T-cell (primary cell): Measurements from ENCODE around the gene AKAP5. TPM values are rescaled to one million over a fixed set of nuclear protein-coding genes. Genes with fewer than 3 reads are reported as not detected.

ENCODE experiments used
- ATAC-seq, 4 experiments: fragments of 200-7000 bp in 3 of 4; fragments of 150-1000 bp in 1 of 4; cut with Tn5 transposase; replicated peaks in 1 of 4; 1 replicate in 3 of 4; 2 replicates in 1 of 4; pipeline ENCODE4 v1.10.0; 2021; ENCODE audit warnings: moderate library complexity in 3 of 4, mild to moderate bottlenecking in 2 of 4, moderate number of reproducible peaks in 1 of 4
- CTCF ChIA-PET, 2 donors: fragments of 300-600 bp; sonication (Branson Sonifier 250); formaldehyde crosslinking; loops; one replicate each; lab custom pipeline; 2022; ENCODE audit warnings: antibody characterized with exemption in 2 of 2; lab: Charles Lee
- POLR2A ChIA-PET, 2 donors: fragments of 300-600 bp; sonication (Branson Sonifier 250); formaldehyde crosslinking; loops; one replicate each; lab custom pipeline; 2022; ENCODE audit warnings: antibody characterized with exemption in 2 of 2; lab: Charles Lee
- DNase-seq, 35 experiments: peaks; one replicate each; pipeline versions ENCODE4 v3.0.0 to v3.0.0-alpha.2; 2013 to 2023
- H3K27ac ChIP-seq: one replicate; pipeline ENCODE4 v1.5.1; 2013; ENCODE audit warnings: low read length
- H3K27me3 ChIP-seq, 2 experiments: replicated peaks in 1 of 2; 1 replicate in 1 of 2; 2 replicates in 1 of 2; pipeline versions ENCODE4 v1.6.1 to v1.7.0; 2013; ENCODE audit warnings: low read length in 1 of 2, mixed read lengths in 1 of 2; ENCODE audit not compliant: control insufficient read depth in 2 of 2, insufficient read depth in 2 of 2; ENCODE audit errors: extremely low read depth in 1 of 2
- H3K36me3 ChIP-seq, 2 donors: 1 replicate in 1 of 2; 2 replicates in 1 of 2; pipeline versions ENCODE4 v1.6.1 to v1.7.0; 2013; ENCODE audit warnings: low read length in 1 of 2; ENCODE audit not compliant: control insufficient read depth in 2 of 2, insufficient read depth in 1 of 2; ENCODE audit errors: extremely low read depth in 1 of 2
- H3K4me1 ChIP-seq, 2 experiments: 1 replicate in 1 of 2; 2 replicates in 1 of 2; pipeline versions ENCODE4 v1.6.1 to v1.7.0; 2013; ENCODE audit warnings: low read length in 2 of 2, mixed read lengths in 1 of 2; ENCODE audit not compliant: insufficient read depth in 2 of 2, control insufficient read depth in 1 of 2; ENCODE audit errors: extremely low read depth in 1 of 2
- H3K4me3 ChIP-seq, 2 donors: 1 replicate in 1 of 2; 2 replicates in 1 of 2; pipeline versions ENCODE4 v1.5.1 to v1.7.0; 2013; ENCODE audit warnings: mild to moderate bottlenecking in 2 of 2, low read length in 1 of 2, moderate library complexity in 1 of 2; ENCODE audit not compliant: control insufficient read depth in 1 of 2; ENCODE audit errors: extremely low read depth in 1 of 2
- H3K9me3 ChIP-seq: 2 replicates; pipeline ENCODE4 v1.7.0; 2013
- H3K27ac Mint-ChIP-seq, 2 donors: one replicate each; pipeline ENCODE4 v1.8.0; 2020 to 2021; ENCODE audit warnings: mild to moderate bottlenecking in 2 of 2, mixed read lengths in 2 of 2
- H3K27me3 Mint-ChIP-seq, 2 donors: one replicate each; pipeline ENCODE4 v1.8.0; 2021 to 2022; ENCODE audit warnings: mixed read lengths in 2 of 2
- H3K36me3 Mint-ChIP-seq: one replicate; pipeline ENCODE4 v1.8.0; 2021; ENCODE audit warnings: mixed read lengths
- H3K4me1 Mint-ChIP-seq, 3 donors: one replicate each; pipeline ENCODE4 v1.8.0; 2020 to 2022; ENCODE audit warnings: mixed read lengths in 3 of 3, mild to moderate bottlenecking in 1 of 3
- H3K4me3 Mint-ChIP-seq, 3 donors: one replicate each; pipeline ENCODE4 v1.8.0; 2020 to 2022; ENCODE audit warnings: mild to moderate bottlenecking in 3 of 3, mixed read lengths in 3 of 3, moderate library complexity in 3 of 3
- H3K9me3 Mint-ChIP-seq, 3 donors: one replicate each; pipeline ENCODE4 v1.8.0; 2020 to 2022; ENCODE audit warnings: mixed read lengths in 3 of 3
- WGBS: methylation state at CpG from one replicate; pipeline ENCODE4 v1.1.5; 2013; ENCODE audit warnings: missing lambda C conversion rate; ENCODE audit not compliant: insufficient coverage; 5-methylcytosine and 5-hydroxymethylcytosine counted together
- total RNA-seq, 35 experiments: library from RNA in 6 of 35; stranded (reverse) in 6 of 35; fragments of 120-200 nt in 1 of 35; gene quantifications; one replicate each; pipeline versions ENCODE4 v1.2.1 to v1.2.4 and lab custom pipeline; 2013 to 2026

The AKAP5 gene
- total RNA-seq, 5 donors from 2014 or later (not counting 1 experiment from before 2014, with no cell fraction given) = 0.26 to 2.0 (median 0.55) TPM

DNA sequence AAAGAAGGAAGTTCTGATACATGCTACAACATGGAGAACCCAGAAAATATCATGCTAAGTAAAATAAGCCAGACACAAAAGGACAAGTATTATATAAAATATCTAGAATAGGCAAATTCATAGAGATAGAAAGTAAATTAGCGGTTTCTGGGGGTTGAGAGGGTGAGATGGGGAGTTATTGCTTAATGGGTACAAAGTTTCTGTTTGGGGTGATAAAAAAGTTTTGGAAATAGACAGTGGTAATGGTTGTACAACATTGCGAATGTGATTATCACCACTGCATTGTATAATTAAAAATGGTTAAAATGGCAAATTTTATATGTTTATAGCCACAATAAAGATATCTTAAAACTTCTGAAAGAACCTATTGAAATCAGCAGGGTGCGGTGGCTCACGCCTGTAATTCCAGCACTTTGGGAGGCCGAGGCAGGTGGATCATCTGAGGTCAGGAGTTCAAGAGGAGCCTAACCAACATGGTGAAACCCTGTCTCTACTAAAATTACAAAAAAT, 23.3 kb downstream of the AKAP5 start:
- Histone ChIP-seq H3K27me3 (no peaks in the 10 kb centered on the region), H3K4me1 (peaks cover 11% of the 10 kb centered on the region in 2 experiments), H3K4me3 (no peak overlapping the region), H3K9me3 (no peaks in the 10 kb centered on the region), H3K27ac (no peak overlapping the region), H3K36me3 (peaks cover 9 to 59% of the 10 kb centered on the region in 2 donors)
- Mint-ChIP-seq H3K4me1 (peaks cover 38 to 52% (median 46%) of the 10 kb centered on the region in 3 donors), H3K4me3 (no peak overlapping the region), H3K36me3 (peaks cover 42% of the 10 kb centered on the region), H3K27me3 (no peaks in the 10 kb centered on the region), H3K27ac (peak overlapping the region in 1 of 2 donors; percentile 69), H3K9me3 (no peaks in the 10 kb centered on the region)
- POLR2A ChIA-PET = interaction anchor here in 1 of 2 donors (0.6 to 1.1 kb wide), 3 partner anchors 9 to 1306 kb away, joined by 3 to 6 read pairs (median 4); no protein-coding TSS in a partner anchor
- CTCF ChIA-PET = interaction anchor here (0.6 to 1.2 kb wide), 3 partner anchors 13 to 55 kb away, joined by 3 to 8 read pairs (median 5); no protein-coding TSS in a partner anchor
- ATAC-seq = no peak
- no peak for DNase-seq
- no CpG with 5 or more reads among the region's 5 CpGs for WGBS

DNA sequence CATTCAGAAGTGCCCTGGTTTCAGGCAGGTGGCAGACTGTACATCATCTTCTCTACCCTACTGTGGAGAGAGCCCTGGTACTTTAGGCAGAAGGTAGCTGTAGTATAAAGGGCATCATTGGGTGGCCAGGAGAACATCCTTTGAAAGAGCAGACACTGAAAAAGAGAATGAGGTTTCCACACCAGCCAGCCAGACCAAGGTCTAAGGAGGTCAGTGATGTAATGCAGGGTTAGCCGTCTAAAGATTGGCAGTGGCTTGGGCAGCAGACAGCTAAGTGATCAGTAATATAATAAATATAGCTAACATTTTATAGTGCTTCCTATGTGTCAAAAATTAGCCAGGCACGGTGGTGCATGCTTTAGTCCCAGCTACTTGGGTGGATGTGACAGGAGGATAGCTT, 26.3 kb downstream of the AKAP5 start:
- peaks cover 11 to 54% of the 10 kb centered on the region in 2 donors for H3K36me3 ChIP-seq
- no peak overlapping the region for H3K4me3 ChIP-seq
- Mint-ChIP-seq H3K27me3 (no peaks in the 10 kb centered on the region), H3K36me3 (peaks cover 50% of the 10 kb centered on the region), H3K9me3 (no peaks in the 10 kb centered on the region), H3K4me1 (peaks cover 64 to 68% (median 66%) of the 10 kb centered on the region in 3 donors), H3K27ac (peak overlapping the region in 1 of 2 donors; percentile 30), H3K4me3 (no peak overlapping the region)
- ATAC-seq = no peak
- peaks cover 20% of the 10 kb centered on the region in 2 experiments for H3K4me1 ChIP-seq
- H3K9me3 ChIP-seq = no peaks in the 10 kb centered on the region
- H3K27ac ChIP-seq = peak overlapping the region; percentile 3
- CTCF ChIA-PET = interaction anchor here (0.6 to 2.2 kb wide), 4 partner anchors 10 to 23 kb away, joined by 3 to 6 read pairs (median 6); no protein-coding TSS in a partner anchor
- no peaks in the 10 kb centered on the region for H3K27me3 ChIP-seq
- POLR2A ChIA-PET = no interaction called here
- DNase-seq = no peak
- WGBS = no CpG with 5 or more reads among the region's 2 CpGs

DNA sequence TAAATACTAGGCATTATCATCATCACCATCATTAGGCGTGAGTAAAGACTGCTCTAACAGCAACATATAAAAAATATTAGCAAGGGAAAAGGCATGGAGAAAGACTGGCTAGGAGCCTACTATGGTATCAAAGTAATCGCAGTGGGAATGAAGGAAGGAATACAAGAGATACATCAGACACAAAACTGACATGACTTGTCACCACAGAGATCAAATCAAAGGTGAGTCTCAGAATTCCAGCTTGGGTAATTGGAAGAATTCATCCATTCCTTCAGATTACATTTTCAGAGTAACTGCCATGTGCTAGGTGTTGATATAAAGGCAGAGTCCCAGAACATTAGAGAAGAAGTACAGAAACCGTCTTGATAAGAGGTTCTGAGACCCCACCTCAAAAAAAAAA, 28.2 kb downstream of the AKAP5 start:
- ChIA-PET CTCF (interaction anchor here in 1 of 2 donors (0.6 to 2.0 kb wide), 5 partner anchors 8 to 736 kb away, joined by 3 to 8 read pairs (median 4); no protein-coding TSS in a partner anchor), POLR2A (interaction anchor here (0.5 to 1.3 kb wide), 5 partner anchors 14 to 1030 kb away, joined by 3 to 4 read pairs (median 4); no protein-coding TSS in a partner anchor)
- Mint-ChIP-seq H3K27me3 (no peaks in the 10 kb centered on the region), H3K4me1 (peaks cover 72 to 73% (median 73%) of the 10 kb centered on the region in 3 donors), H3K4me3 (peak overlapping the region in 1 of 3 donors; percentile 1), H3K9me3 (no peaks in the 10 kb centered on the region), H3K36me3 (peaks cover 43% of the 10 kb centered on the region), H3K27ac (peak overlapping the region; percentile 46 to 55)
- no peak overlapping the region for H3K27ac ChIP-seq
- peaks cover 25 to 32% of the 10 kb centered on the region in 2 experiments for H3K4me1 ChIP-seq
- H3K36me3 ChIP-seq = peaks cover 3 to 43% of the 10 kb centered on the region in 2 donors
- DNase-seq = no peak
- H3K4me3 ChIP-seq = no peak overlapping the region
- no peaks in the 10 kb centered on the region for H3K9me3 ChIP-seq
- no peaks in the 10 kb centered on the region for H3K27me3 ChIP-seq
- no peak for ATAC-seq
- WGBS = no CpG with 5 or more reads among the region's 3 CpGs

DNA sequence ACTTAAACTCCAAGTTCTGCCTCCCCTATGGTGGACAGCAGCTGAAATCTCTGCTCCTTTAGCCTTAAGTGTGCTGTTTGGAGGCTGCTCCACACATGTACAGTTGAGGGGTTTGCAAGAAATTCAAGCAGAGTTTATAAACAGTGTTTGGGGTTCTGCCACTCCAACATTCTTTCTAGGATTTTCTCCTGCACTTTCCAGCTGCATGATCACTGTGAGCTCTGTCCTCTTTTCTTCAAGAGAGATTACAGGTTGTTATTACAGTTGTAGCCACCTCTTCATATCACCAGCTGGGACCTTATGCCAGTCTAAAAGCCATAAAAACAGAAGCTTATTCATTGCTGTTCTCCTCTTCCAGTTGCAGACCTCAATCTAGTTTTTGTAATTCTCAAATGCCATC, 30.0 kb downstream of the AKAP5 start:
- no peak for ATAC-seq
- CTCF ChIA-PET = interaction anchor here in 1 of 2 donors (0.8 to 1.9 kb wide), 4 partner anchors 10 to 151 kb away, joined by 3 to 4 read pairs (median 4); no protein-coding TSS in a partner anchor
- Mint-ChIP-seq H3K4me3 (peak overlapping the region in 1 of 3 donors; percentile 22), H3K36me3 (peaks cover 46% of the 10 kb centered on the region), H3K9me3 (no peaks in the 10 kb centered on the region), H3K27ac (peak overlapping the region in 1 of 2 donors; percentile 40), H3K4me1 (peaks cover 84 to 86% (median 86%) of the 10 kb centered on the region in 3 donors), H3K27me3 (no peaks in the 10 kb centered on the region)
- POLR2A ChIA-PET = interaction anchor here in 1 of 2 donors (0.6 kb wide), 1 partner anchor 23 kb away, joined by 3 read pairs; no protein-coding TSS in a partner anchor
- Histone ChIP-seq H3K27me3 (no peaks in the 10 kb centered on the region), H3K4me1 (peaks cover 34 to 44% of the 10 kb centered on the region in 2 experiments), H3K27ac (no peak overlapping the region), H3K9me3 (no peaks in the 10 kb centered on the region), H3K4me3 (no peak overlapping the region), H3K36me3 (peaks cover 3 to 35% of the 10 kb centered on the region in 2 donors)
- DNase-seq = no peak

DNA sequence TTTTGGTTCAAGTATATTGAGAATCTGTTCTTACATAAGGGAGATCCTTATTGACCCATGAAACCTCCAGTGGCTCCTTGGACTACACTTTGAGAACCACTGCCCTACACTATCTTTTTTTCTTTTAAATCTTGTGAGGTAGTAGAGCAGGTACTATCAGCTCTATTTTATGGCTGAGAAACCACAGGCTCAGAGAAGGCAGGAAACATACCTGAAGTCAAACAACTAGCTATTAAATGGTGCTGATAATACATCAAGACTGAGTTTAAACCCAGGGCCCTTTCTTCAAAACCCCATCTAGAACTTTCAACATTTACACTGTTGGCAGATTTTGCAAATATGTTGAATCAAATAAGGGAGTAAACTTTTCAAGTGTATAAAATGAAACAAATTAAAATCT, 31.5 kb downstream of the AKAP5 start:
- no peak for DNase-seq
- Histone ChIP-seq H3K27me3 (no peaks in the 10 kb centered on the region), H3K9me3 (no peaks in the 10 kb centered on the region), H3K4me3 (no peak overlapping the region), H3K36me3 (peaks cover 3 to 26% of the 10 kb centered on the region in 2 donors), H3K27ac (peak overlapping the region; percentile 24), H3K4me1 (peaks cover 36 to 51% of the 10 kb centered on the region in 2 experiments)
- Mint-ChIP-seq H3K36me3 (peaks cover 32% of the 10 kb centered on the region), H3K27ac (peak overlapping the region; percentile 72 to 79), H3K9me3 (no peaks in the 10 kb centered on the region), H3K27me3 (no peaks in the 10 kb centered on the region), H3K4me1 (peaks cover 81 to 89% (median 81%) of the 10 kb centered on the region in 3 donors), H3K4me3 (peak overlapping the region; percentile 11 to 53 (median 13))
- ChIA-PET CTCF (interaction anchor here (0.7 to 2.1 kb wide), 9 partner anchors 9 to 66 kb away, joined by 3 to 18 read pairs (median 4); no protein-coding TSS in a partner anchor), POLR2A (interaction anchor here (0.6 to 1.6 kb wide), 4 partner anchors 10 to 109 kb away, joined by 3 to 5 read pairs (median 3); no protein-coding TSS in a partner anchor)
- ATAC-seq = peak in 2 of 4 experiments; percentile 30 to 42

DNA sequence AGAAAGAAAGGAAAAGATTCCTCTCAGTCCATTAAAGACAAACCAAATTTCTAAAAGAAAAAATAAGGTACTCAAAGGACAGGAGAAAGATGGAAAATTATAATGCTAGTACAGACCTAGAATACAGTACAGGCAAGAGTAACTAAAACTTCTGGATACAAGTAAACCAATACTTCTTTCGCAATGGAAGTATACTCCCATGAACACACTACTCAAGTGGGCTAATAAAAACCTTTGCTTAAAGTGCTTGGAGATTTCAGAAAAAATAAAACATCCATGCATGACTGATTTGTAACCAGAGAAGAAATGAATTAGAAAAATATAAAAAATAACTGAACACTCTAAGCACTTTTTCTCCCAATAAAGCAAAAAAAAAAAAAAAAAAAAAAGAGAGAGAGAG, 34.8 kb downstream of the AKAP5 start:
- peaks cover 58 to 72% (median 69%) of the 10 kb centered on the region in 3 donors for H3K4me1 Mint-ChIP-seq
- DNase-seq (no peak), ATAC-seq (no peak)
- Histone ChIP-seq H3K4me3 (peak overlapping the region in 1 of 2 donors; percentile 15), H3K27ac (peak overlapping the region; percentile 100), H3K9me3 (no peaks in the 10 kb centered on the region), H3K27me3 (no peaks in the 10 kb centered on the region), H3K36me3 (peaks cover 3 to 11% of the 10 kb centered on the region in 2 donors), H3K4me1 (peaks cover 43 to 48% of the 10 kb centered on the region in 2 experiments)
- POLR2A ChIA-PET = no interaction called here
- no peaks in the 10 kb centered on the region for H3K27me3 Mint-ChIP-seq
- peak overlapping the region; percentile 78 to 92 (median 91) for H3K4me3 Mint-ChIP-seq
- peaks cover 23% of the 10 kb centered on the region for H3K36me3 Mint-ChIP-seq
- CTCF ChIA-PET = interaction anchor here in 1 of 2 donors (0.6 to 3.6 kb wide), 3 partner anchors 11 to 26 kb away, joined by 3 to 28 read pairs (median 6); no protein-coding TSS in a partner anchor
- WGBS = no CpG with 5 or more reads among the region's 1 CpG
- H3K27ac Mint-ChIP-seq = peak overlapping the region; percentile 97 to 99
- H3K9me3 Mint-ChIP-seq = no peaks in the 10 kb centered on the region
